Activated naive CD4-positive, alpha-beta T cell treated with anti-CD3 and anti-CD28 coated beads, Interleukin-2, amount 10 ng/mL, durations not matched to agents 7 days and 5 days (primary cell): ENCODE measurements around the gene COX10.
"Not testable (repeated sequence)": the region's sequence is repeated elsewhere in the genome, so short reads cannot be mapped to it uniquely, and the experiment has no call there.

Experiments
- CTCF ChIA-PET: fragments of 350-600 bp; sonication (Branson Sonifier 250); formaldehyde crosslinking; loops from one replicate; lab custom pipeline; 2021; ENCODE audit warnings: antibody characterized with exemption; lab: Charles Lee
- DNase-seq: peaks from one replicate; pipeline ENCODE4 v3.0.0-alpha.2; 2020
- H3K27ac Mint-ChIP-seq: one replicate; pipeline ENCODE4 v1.8.0; 2021; ENCODE audit warnings: mild to moderate bottlenecking, moderate library complexity, mixed read lengths
- H3K27me3 Mint-ChIP-seq: one replicate; pipeline ENCODE4 v1.8.0; 2021; ENCODE audit warnings: mild to moderate bottlenecking, mixed read lengths
- H3K36me3 Mint-ChIP-seq: one replicate; pipeline ENCODE4 v1.8.0; 2021; ENCODE audit warnings: mixed read lengths
- H3K4me1 Mint-ChIP-seq: one replicate; pipeline ENCODE4 v1.8.0; 2021; ENCODE audit warnings: mixed read lengths
- H3K4me3 Mint-ChIP-seq: one replicate; pipeline ENCODE4 v1.8.0; 2021; ENCODE audit warnings: mild to moderate bottlenecking, moderate library complexity, mixed read lengths
- H3K9me3 Mint-ChIP-seq: one replicate; pipeline ENCODE4 v1.8.0; 2021; ENCODE audit warnings: mixed read lengths

The COX10 gene

GRCh38 chr17:14190774-14191173, 121.5 kb downstream of the COX10 start:
- H3K27me3 Mint-ChIP-seq, H3K27ac Mint-ChIP-seq, H3K4me3 Mint-ChIP-seq, DNase-seq, H3K9me3 Mint-ChIP-seq, CTCF ChIA-PET: not testable (repeated sequence)
- Mint-ChIP-seq H3K36me3 (peaks cover 23% of the 10 kb centered on the region), H3K4me1 (peaks cover 55% of the 10 kb centered on the region)

GRCh38 chr17:14191469-14191868, 122.2 kb downstream of the COX10 start:
- H3K9me3 Mint-ChIP-seq, H3K27me3 Mint-ChIP-seq, CTCF ChIA-PET, DNase-seq, H3K4me3 Mint-ChIP-seq: not testable (repeated sequence)
- H3K4me1 Mint-ChIP-seq, result peaks cover 58% of the 10 kb centered on the region
- H3K27ac Mint-ChIP-seq, result peak overlapping the region; percentile 49
- peaks cover 29% of the 10 kb centered on the region for H3K36me3 Mint-ChIP-seq

GRCh38 chr17:14192039-14192438, 122.7 kb downstream of the COX10 start:
- H3K4me3 Mint-ChIP-seq, DNase-seq, H3K27me3 Mint-ChIP-seq, H3K9me3 Mint-ChIP-seq, CTCF ChIA-PET: not testable (repeated sequence)
- H3K27ac Mint-ChIP-seq, result peak overlapping the region; percentile 49
- H3K36me3 Mint-ChIP-seq, result peaks cover 34% of the 10 kb centered on the region
- peaks cover 63% of the 10 kb centered on the region for H3K4me1 Mint-ChIP-seq

- H3K4me3 Mint-ChIP-seq, result peak overlapping the region; percentile 38
- H3K9me3 Mint-ChIP-seq, DNase-seq: not testable (repeated sequence)
Observed at GRCh38 chr17:14192636-14193344, 123.5 kb downstream of the COX10 start.

GRCh38 chr17:14196377-14196997, 127.2 kb downstream of the COX10 start:
- no peaks in the 10 kb centered on the region for H3K27me3 Mint-ChIP-seq

More at GRCh38 chr17:14192636-14193344, 123.5 kb downstream of the COX10 start:
- CTCF ChIA-PET, H3K27me3 Mint-ChIP-seq: not testable (repeated sequence)
- Mint-ChIP-seq H3K4me1 (peaks cover 70% of the 10 kb centered on the region), H3K36me3 (peaks cover 37% of the 10 kb centered on the region), H3K27ac (peak overlapping the region; percentile 90)

GRCh38 chr17:14197057-14197456, 127.8 kb downstream of the COX10 start:
- no peaks in the 10 kb centered on the region for H3K27me3 Mint-ChIP-seq
- H3K36me3 Mint-ChIP-seq, result peaks cover 43% of the 10 kb centered on the region
- DNase-seq, result no peak
- no peaks in the 10 kb centered on the region for H3K9me3 Mint-ChIP-seq
- CTCF ChIA-PET, result interaction anchor here (1.5 to 2.3 kb wide), 2 partner anchors 74 to 105 kb away, joined by 8 to 10 read pairs; partner anchors contain the start of gene HS3ST3B1
- H3K27ac Mint-ChIP-seq, result peak overlapping the region; percentile 100
- H3K4me1 Mint-ChIP-seq, result peaks cover 88% of the 10 kb centered on the region
- H3K4me3 Mint-ChIP-seq, result peak overlapping the region; percentile 59

More at GRCh38 chr17:14196377-14196997, 127.2 kb downstream of the COX10 start:
- Mint-ChIP-seq H3K4me3 (peak overlapping the region; percentile 59), H3K36me3 (peaks cover 45% of the 10 kb centered on the region), H3K9me3 (no peaks in the 10 kb centered on the region), H3K27ac (peak overlapping the region; percentile 100), H3K4me1 (peaks cover 87% of the 10 kb centered on the region)
- CTCF ChIA-PET, result interaction anchor here (0.6 to 2.3 kb wide), 3 partner anchors 73 to 1172 kb away, joined by 3 to 10 read pairs (median 8); partner anchors contain the start of gene HS3ST3B1
- no peak for DNase-seq

GRCh38 chr17:14197586-14197985, 128.3 kb downstream of the COX10 start:
- CTCF ChIA-PET, result interaction anchor here (1.5 to 2.3 kb wide), 2 partner anchors 74 to 104 kb away, joined by 8 to 10 read pairs; partner anchors contain the start of gene HS3ST3B1
- no peaks in the 10 kb centered on the region for H3K27me3 Mint-ChIP-seq
- peak overlapping the region; percentile 100 for H3K27ac Mint-ChIP-seq
- H3K36me3 Mint-ChIP-seq, result peaks cover 45% of the 10 kb centered on the region
- peak overlapping the region; percentile 59 for H3K4me3 Mint-ChIP-seq
- DNase-seq, result peak; percentile 76
- H3K9me3 Mint-ChIP-seq, result no peaks in the 10 kb centered on the region
- peaks cover 89% of the 10 kb centered on the region for H3K4me1 Mint-ChIP-seq

- CTCF ChIA-PET, result interaction anchor here (2.3 kb wide), 1 partner anchor 104 kb away, joined by 10 read pairs; the partner anchor contains the start of gene HS3ST3B1
- Mint-ChIP-seq H3K27ac (peak overlapping the region; percentile 100), H3K36me3 (peaks cover 44% of the 10 kb centered on the region), H3K9me3 (no peaks in the 10 kb centered on the region), H3K27me3 (no peaks in the 10 kb centered on the region), H3K4me3 (peak overlapping the region; percentile 59), H3K4me1 (peaks cover 91% of the 10 kb centered on the region)
- DNase-seq, result no peak
Observed at GRCh38 chr17:14198013-14198412, 128.7 kb downstream of the COX10 start.

- Mint-ChIP-seq H3K27me3 (no peaks in the 10 kb centered on the region), H3K36me3 (peaks cover 43% of the 10 kb centered on the region), H3K9me3 (no peaks in the 10 kb centered on the region), H3K4me3 (peak overlapping the region; percentile 59), H3K4me1 (peaks cover 91% of the 10 kb centered on the region), H3K27ac (peak overlapping the region; percentile 100)
- CTCF ChIA-PET, result interaction anchor here (1.1 to 2.3 kb wide), 3 partner anchors 77 to 103 kb away, joined by 3 to 10 read pairs (median 6); partner anchors contain the start of gene HS3ST3B1
- no peak for DNase-seq
Observed at GRCh38 chr17:14198575-14198974, 129.3 kb downstream of the COX10 start.

- CTCF ChIA-PET, result interaction anchor here (0.5 to 1.6 kb wide), 2 partner anchors 98 to 412 kb away, joined by 3 to 6 read pairs; no protein-coding TSS in a partner anchor
- peak overlapping the region; percentile 100 for H3K27ac Mint-ChIP-seq
- H3K4me3 Mint-ChIP-seq, result peak overlapping the region; percentile 1
- peaks cover 43% of the 10 kb centered on the region for H3K36me3 Mint-ChIP-seq
- peaks cover 98% of the 10 kb centered on the region for H3K4me1 Mint-ChIP-seq
- no peaks in the 10 kb centered on the region for H3K27me3 Mint-ChIP-seq
- no peak for DNase-seq
- no peaks in the 10 kb centered on the region for H3K9me3 Mint-ChIP-seq
Observed at GRCh38 chr17:14199601-14200000, 130.3 kb downstream of the COX10 start.

GRCh38 chr17:14200354-14200753, 131.1 kb downstream of the COX10 start:
- Mint-ChIP-seq H3K27ac (peak overlapping the region; percentile 100), H3K4me1 (peaks cover 99% of the 10 kb centered on the region), H3K27me3 (no peaks in the 10 kb centered on the region), H3K9me3 (no peaks in the 10 kb centered on the region), H3K4me3 (peak overlapping the region; percentile 4), H3K36me3 (peaks cover 44% of the 10 kb centered on the region)
- CTCF ChIA-PET, result interaction anchor here (0.5 kb wide), 1 partner anchor 413 kb away, joined by 3 read pairs; no protein-coding TSS in a partner anchor
- no peak for DNase-seq

- CTCF ChIA-PET, result interaction anchor here (0.9 to 1.0 kb wide), 2 partner anchors 79 to 81 kb away, joined by 3 to 4 read pairs; no protein-coding TSS in a partner anchor
- no peaks in the 10 kb centered on the region for H3K27me3 Mint-ChIP-seq
- peak overlapping the region; percentile 100 for H3K27ac Mint-ChIP-seq
- no peaks in the 10 kb centered on the region for H3K9me3 Mint-ChIP-seq
- H3K36me3 Mint-ChIP-seq, result peaks cover 42% of the 10 kb centered on the region
- H3K4me3 Mint-ChIP-seq, result peak overlapping the region; percentile 65
- peak; percentile 87 for DNase-seq
- peaks cover 99% of the 10 kb centered on the region for H3K4me1 Mint-ChIP-seq
Observed at GRCh38 chr17:14201021-14201987, 132.0 kb downstream of the COX10 start.

GRCh38 chr17:14201988-14202380, 132.7 kb downstream of the COX10 start:
- Mint-ChIP-seq H3K27ac (peak overlapping the region; percentile 100), H3K4me3 (peak overlapping the region; percentile 65), H3K4me1 (peaks cover 99% of the 10 kb centered on the region), H3K27me3 (no peaks in the 10 kb centered on the region), H3K9me3 (no peaks in the 10 kb centered on the region), H3K36me3 (peaks cover 39% of the 10 kb centered on the region)
- DNase-seq, result no peak
- CTCF ChIA-PET, result interaction anchor here (0.9 to 1.0 kb wide), 2 partner anchors 80 to 82 kb away, joined by 3 to 4 read pairs; no protein-coding TSS in a partner anchor
